ENCODE measurements around the gene DNAJB6.
A peak's percentile ranks its signal among the peaks of the same experiment; 100 is the strongest.

The DNAJB6 gene

DNA sequence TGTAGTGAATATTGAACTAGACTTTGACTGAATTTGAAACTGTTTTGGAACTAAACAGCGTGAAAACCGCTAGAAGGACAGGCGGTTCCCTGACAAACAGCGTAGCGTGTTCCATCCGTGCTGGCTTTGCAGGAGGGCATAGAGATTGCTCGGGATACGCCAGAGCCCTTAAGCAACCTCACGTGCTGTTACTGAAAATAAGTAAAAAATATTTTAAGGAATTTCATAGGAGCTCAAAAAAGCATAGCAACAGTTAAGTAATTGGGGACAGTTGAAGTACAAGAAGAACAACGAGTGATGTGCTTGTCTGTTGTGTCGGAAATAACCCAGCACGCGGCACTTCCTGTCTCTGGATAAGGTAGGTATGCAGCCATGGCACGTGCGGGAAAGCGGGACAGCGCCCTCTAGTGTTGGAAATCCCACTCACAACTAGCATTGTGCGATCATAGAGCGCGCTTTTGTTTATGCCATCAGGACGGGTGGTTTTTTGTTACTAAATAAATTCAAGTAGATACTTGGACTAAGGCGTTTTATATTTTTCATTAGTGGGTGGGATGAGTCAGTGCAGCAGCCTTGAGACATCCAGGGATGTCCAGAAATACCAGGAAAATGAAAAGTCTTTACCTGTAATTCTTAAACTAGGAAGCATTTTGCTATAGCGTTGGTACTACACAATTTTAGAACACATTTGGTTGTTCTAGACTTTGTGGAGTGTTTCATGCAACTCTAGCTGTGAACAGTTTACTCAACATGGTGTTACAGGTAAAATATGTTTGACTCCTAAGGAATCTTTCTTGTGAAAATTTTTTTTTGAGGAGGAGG, 50.4 kb downstream of the DNAJB6 start:
- CTCF ChIA-PET: interaction anchor here (0.6 to 2.2 kb wide), 17 partner anchors 9 to 241 kb away, joined by 3 to 7 read pairs (median 3); no protein-coding TSS in a partner anchor
- Mint-ChIP-seq H3K4me3 (no peak overlapping the region), H3K9me3 (no peaks in the 10 kb centered on the region), H3K27me3 (no peaks in the 10 kb centered on the region), H3K36me3 (peaks cover 60% of the 10 kb centered on the region), H3K4me1 (peaks cover 52% of the 10 kb centered on the region), H3K27ac (peak overlapping the region; percentile 60)
- DNase-seq: peak; percentile 93

DNA sequence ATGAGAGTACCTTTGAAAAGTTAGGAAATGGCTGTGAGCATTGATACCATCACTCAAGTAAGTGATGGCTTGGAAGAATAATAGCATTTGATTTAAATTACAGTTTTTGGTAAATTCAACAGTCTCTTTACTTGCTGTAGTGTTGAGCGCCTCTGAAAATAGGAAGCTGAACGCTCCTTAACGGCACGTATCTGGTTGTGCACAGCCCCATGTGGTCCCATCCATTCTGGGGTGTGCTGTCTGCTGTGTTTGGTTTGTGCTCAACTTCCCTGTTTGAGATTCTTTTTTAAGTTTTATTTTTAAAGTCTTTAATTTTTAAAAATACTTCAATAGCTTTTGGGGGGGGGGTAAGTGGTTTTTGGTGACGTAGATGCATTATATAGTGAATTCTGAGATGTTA, 51.5 kb downstream of the DNAJB6 start:
- no peak overlapping the region for H3K4me3 Mint-ChIP-seq
- no peaks in the 10 kb centered on the region for H3K27me3 Mint-ChIP-seq
- no peaks in the 10 kb centered on the region for H3K9me3 Mint-ChIP-seq
- CTCF ChIA-PET: interaction anchor here (0.8 to 2.2 kb wide), 6 partner anchors 9 to 418 kb away, joined by 3 to 7 read pairs (median 3); no protein-coding TSS in a partner anchor
- no peak for DNase-seq
- peaks cover 55% of the 10 kb centered on the region for H3K36me3 Mint-ChIP-seq
- H3K4me1 Mint-ChIP-seq: peaks cover 55% of the 10 kb centered on the region
- H3K27ac Mint-ChIP-seq: no peak overlapping the region

DNA sequence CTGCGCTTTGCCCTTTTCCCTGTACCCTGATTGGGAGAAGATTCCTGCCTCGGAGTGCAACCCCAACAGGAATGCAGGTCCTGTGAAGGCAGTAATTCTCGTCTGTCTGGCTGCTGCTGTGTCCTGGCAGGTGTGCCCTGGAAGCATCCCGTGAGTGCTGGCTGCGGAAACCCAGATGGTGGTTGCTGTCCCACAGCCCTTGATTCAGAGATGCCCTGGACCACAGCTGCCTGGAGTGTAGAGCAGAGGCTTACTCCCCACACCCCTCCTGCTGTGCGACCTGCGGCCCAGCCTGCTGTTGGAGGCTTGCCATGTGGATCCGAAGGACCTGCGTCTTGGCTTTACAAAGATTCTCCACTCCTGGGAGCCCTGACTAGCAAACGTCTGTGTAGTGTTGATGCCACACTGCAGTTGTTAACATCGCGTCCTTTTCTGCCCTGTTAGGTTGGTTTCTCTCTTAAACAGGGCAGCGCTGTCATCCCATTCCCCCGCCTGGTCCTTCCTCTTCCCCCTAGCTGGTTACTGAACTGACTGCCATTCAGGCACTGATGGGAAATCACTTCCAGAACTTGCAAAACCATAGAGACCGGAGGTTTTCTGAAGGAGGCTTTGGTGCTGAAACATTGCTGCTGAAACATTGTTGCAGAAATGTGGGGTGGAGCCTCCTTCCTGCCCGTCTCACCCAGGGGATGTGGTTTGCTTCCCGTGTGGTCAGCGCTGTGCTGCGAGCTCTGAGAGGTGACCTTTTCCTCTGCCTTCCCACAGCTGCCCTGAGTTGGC, 53.3 kb downstream of the DNAJB6 start:
- Mint-ChIP-seq H3K36me3 (peaks cover 44% of the 10 kb centered on the region), H3K27ac (peak overlapping the region; percentile 89), H3K9me3 (no peaks in the 10 kb centered on the region), H3K27me3 (no peaks in the 10 kb centered on the region), H3K4me1 (peaks cover 55% of the 10 kb centered on the region), H3K4me3 (peak overlapping the region; percentile 59)
- CTCF ChIA-PET: no interaction called here
- peak; percentile 68 for DNase-seq

DNA sequence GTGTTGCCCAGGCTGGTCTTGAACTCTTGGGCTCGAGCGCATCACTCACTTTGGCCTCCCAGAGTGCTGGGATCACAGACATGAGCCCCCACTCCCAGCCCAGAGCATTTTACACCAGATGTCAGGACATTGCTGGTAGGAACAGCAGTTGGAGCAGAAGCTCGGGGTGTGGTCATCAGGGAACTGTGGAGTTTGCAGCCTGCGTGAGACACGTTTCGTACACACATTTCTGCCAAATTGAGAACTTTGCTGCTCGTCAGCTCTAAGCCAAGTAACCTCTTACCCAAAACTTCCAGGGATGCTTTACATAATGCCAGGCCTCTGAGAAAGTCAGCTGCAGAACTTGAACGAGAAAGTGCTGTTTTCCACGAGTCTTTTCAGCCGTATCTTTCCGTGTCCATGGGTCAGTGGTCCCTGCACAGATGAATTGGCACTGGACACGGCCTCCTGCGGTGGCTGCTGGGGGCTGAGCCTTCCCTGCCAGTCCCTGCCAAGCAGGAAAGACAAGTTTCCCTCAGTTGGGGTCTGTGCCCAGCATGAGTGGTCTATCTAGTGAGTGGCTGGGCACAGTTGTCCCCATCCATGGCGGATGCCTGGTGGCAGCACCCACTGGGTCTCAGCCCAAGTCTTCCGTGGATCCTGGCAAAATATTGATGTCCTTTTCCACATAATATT, 54.4 kb downstream of the DNAJB6 start:
- Mint-ChIP-seq H3K9me3 (no peaks in the 10 kb centered on the region), H3K4me3 (no peak overlapping the region), H3K4me1 (peaks cover 54% of the 10 kb centered on the region), H3K36me3 (peaks cover 42% of the 10 kb centered on the region), H3K27me3 (no peaks in the 10 kb centered on the region), H3K27ac (peak overlapping the region; percentile 89)
- peak; percentile 15 for DNase-seq
- CTCF ChIA-PET: no interaction called here

DNA sequence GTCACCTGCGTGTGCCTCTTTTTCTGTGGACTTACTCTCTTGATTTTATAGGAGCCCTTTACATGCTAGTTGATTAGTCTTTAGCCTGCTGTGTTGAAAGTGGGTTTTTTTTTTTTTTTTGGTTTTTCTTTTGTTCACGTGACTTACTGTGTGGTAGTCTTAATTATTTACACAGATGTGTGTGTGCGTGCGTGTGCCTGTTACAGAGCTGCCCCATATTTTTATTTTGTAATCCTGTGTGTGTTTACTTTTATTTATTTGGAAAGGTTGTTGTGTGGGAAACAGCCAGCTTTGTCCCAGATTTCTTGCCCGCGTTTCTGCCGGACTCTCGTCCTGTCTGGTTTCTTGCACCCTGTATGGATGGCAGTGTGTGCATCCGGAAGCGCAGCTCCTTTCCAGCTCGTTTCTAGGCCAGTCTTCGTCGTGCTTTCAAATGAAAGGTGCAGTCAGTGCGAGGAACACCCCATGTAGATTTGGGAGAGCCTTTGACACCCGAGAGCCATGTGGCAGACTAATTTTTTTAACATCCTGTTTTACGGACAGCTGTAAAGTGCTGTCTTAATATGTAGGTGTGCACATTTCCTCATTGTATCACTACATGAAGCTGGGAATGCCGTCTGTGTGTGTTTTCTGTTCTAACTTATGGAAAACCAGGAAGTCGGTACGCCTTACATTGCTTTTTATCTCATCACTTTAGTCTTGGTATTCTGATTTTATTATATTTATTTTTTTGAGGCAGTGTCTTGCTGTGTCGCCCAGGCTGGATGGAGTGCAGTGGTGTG, 55.6 kb downstream of the DNAJB6 start:
- H3K4me1 Mint-ChIP-seq: peaks cover 44% of the 10 kb centered on the region
- peak overlapping the region; percentile 45 for H3K27ac Mint-ChIP-seq
- H3K9me3 Mint-ChIP-seq: no peaks in the 10 kb centered on the region
- no peaks in the 10 kb centered on the region for H3K27me3 Mint-ChIP-seq
- H3K4me3 Mint-ChIP-seq: no peak overlapping the region
- peaks cover 37% of the 10 kb centered on the region for H3K36me3 Mint-ChIP-seq
- CTCF ChIA-PET: interaction anchor here (0.9 kb wide), 1 partner anchor 54 kb away, joined by 3 read pairs; no protein-coding TSS in a partner anchor
- DNase-seq: peak; percentile 13

DNA sequence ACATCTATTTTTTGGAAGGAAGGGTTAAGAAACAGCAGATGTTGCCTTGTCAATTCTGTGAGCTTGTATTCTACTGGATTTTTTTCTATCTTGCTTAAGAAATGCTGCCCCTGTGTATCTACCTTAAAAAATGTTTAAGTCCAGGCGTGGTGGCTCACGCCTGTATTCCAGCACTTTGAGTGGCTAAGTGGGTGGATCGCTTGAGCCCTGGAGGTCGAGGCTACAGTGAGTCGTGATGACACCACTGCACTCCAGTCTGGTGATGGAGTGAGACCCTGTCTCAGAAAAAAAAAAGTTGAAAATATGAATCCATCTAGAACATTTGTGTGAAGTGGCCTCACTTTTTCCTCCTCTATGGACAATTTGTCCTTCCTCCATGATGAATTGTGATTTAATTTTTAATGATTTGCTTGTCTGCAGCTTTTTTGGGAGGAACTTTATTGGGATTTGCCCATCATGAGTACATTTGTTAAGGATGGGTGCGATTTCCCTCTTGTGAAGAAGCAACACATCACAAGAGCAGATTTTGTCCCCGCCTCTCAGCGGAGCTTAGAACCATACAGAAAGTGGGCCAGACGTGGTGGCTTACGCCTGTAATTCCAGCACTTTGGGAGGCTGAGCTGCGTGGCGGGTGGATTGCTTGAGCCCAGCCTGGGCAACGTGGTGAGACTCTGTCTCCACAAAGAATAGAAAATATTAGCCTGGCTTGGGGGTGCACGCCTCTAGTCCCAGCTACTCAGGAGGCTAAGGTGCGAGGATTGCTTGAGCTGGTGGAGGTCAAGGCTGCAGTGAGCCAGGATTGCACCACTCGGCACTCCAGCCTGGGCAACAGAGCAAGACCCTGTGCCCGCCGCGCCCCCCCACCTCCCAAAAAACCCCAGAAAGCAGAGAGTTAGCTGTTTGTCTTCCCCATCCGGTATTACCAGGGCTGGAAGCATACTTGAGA, 57.7 kb downstream of the DNAJB6 start:
- no peaks in the 10 kb centered on the region for H3K27me3 Mint-ChIP-seq
- no peak overlapping the region for H3K27ac Mint-ChIP-seq
- H3K36me3 Mint-ChIP-seq: peaks cover 36% of the 10 kb centered on the region
- H3K4me3 Mint-ChIP-seq: no peak overlapping the region
- CTCF ChIA-PET: interaction anchor here (1.3 kb wide), 1 partner anchor 10 kb away, joined by 3 read pairs; no protein-coding TSS in a partner anchor
- H3K9me3 Mint-ChIP-seq: no peaks in the 10 kb centered on the region
- DNase-seq: peak; percentile 11
- H3K4me1 Mint-ChIP-seq: peaks cover 35% of the 10 kb centered on the region

DNA sequence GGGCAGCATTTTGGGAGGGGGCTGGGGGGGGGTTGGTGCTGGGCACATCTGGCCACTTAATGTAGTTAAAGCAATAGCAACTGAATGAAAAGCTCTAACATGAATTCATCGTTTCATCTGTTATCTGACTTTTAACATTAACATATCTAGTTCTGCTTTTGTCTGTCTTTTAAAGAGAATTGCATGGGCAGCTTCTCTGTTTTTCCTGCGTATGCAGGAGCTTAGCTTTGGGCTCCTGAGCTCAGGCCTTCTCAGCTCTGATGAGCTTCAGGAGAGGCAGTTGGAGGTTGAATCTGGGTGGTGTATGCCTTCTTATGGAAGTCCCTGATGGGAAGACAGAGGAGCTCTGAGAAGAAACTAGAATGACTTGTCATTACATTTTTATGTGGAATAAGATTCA, 58.4 kb downstream of the DNAJB6 start:
- Mint-ChIP-seq H3K27me3 (no peaks in the 10 kb centered on the region), H3K4me1 (peaks cover 28% of the 10 kb centered on the region), H3K27ac (no peak overlapping the region), H3K36me3 (peaks cover 33% of the 10 kb centered on the region), H3K4me3 (no peak overlapping the region), H3K9me3 (no peaks in the 10 kb centered on the region)
- CTCF ChIA-PET: interaction anchor here (1.3 kb wide), 1 partner anchor 11 kb away, joined by 3 read pairs; no protein-coding TSS in a partner anchor
- DNase-seq: peak; percentile 5

DNA sequence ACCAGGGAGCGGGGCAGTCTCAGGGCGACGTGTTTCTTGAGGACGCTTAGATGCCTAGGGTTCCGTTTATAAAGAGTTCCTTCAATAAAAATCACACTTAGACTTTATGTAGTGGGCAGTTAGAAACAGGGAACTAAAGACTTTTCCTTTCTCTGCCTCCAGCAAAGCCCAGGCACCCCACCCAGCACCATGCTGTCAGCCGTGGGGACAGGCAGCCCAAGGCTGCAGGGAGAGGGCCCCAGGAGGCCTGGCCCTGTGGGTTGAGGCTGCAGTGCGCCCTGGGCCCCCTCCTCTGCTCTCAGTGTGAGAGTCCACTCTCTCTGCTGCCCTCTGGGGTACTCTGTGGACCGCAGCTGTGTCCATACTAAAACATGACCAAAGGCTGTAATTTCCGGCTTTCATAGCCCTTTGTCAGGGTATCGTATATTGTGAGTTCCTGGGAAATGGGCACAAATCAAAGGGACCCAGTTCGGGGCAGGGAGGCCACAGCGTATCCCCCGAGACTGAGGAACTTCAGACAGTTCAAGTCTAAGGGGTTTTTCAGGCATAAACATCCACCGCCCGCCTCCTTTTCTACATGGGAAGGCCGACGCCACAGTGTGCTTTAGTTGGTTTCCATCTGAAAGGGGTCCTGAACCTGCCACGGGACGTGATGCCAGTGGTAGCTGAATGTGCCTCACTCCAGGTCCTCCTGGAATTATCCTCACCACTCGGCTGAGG, 59.7 kb downstream of the DNAJB6 start:
- H3K27ac Mint-ChIP-seq: no peak overlapping the region
- H3K4me3 Mint-ChIP-seq: no peak overlapping the region
- H3K27me3 Mint-ChIP-seq: no peaks in the 10 kb centered on the region
- no peak for DNase-seq
- no peaks in the 10 kb centered on the region for H3K9me3 Mint-ChIP-seq
- H3K4me1 Mint-ChIP-seq: peaks cover 15% of the 10 kb centered on the region
- peaks cover 29% of the 10 kb centered on the region for H3K36me3 Mint-ChIP-seq
- CTCF ChIA-PET: interaction anchor here (0.7 to 2.0 kb wide), 3 partner anchors 9 to 1576 kb away, joined by 3 to 4 read pairs (median 4); no protein-coding TSS in a partner anchor

DNA sequence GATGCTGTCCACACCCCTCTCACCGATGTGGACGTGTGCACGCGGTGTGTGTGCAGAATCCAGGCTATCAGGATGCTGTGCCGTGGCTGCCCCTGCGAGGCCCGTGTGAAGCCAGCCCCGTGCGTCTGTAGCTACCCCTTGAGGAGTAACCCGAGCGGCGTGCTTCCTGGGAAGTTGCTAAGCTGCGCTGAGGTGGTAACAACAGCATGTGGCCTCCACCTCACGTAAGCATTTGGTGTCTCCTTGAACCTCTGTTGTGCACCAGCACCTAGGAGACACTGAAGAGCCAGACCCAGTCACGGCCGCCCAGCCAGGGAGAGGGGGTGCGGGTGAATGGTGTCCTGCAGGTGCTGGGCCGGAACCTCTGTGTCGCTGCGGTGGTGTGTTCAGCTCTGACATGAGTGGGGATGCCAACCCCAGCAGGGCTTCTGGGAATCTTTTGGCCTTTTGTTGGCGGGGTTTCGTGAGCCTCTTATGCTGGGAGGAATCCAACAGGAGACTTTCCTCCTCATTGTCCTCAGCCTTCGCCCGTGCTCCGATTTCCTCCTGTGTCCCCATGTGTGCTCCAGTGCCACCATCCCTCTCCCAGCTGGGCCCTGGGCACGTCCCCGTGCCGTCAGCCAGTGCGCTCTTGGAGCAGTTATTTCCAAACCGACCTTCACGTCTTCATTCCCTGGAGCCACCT, 60.4 kb downstream of the DNAJB6 start:
- H3K27ac Mint-ChIP-seq: no peak overlapping the region
- CTCF ChIA-PET: interaction anchor here (0.7 to 2.0 kb wide), 3 partner anchors 9 to 10 kb away, joined by 3 to 4 read pairs (median 4); no protein-coding TSS in a partner anchor
- no peaks in the 10 kb centered on the region for H3K9me3 Mint-ChIP-seq
- no peaks in the 10 kb centered on the region for H3K27me3 Mint-ChIP-seq
- peaks cover 23% of the 10 kb centered on the region for H3K36me3 Mint-ChIP-seq
- H3K4me3 Mint-ChIP-seq: no peak overlapping the region
- no peak for DNase-seq
- H3K4me1 Mint-ChIP-seq: peaks cover 8% of the 10 kb centered on the region

DNA sequence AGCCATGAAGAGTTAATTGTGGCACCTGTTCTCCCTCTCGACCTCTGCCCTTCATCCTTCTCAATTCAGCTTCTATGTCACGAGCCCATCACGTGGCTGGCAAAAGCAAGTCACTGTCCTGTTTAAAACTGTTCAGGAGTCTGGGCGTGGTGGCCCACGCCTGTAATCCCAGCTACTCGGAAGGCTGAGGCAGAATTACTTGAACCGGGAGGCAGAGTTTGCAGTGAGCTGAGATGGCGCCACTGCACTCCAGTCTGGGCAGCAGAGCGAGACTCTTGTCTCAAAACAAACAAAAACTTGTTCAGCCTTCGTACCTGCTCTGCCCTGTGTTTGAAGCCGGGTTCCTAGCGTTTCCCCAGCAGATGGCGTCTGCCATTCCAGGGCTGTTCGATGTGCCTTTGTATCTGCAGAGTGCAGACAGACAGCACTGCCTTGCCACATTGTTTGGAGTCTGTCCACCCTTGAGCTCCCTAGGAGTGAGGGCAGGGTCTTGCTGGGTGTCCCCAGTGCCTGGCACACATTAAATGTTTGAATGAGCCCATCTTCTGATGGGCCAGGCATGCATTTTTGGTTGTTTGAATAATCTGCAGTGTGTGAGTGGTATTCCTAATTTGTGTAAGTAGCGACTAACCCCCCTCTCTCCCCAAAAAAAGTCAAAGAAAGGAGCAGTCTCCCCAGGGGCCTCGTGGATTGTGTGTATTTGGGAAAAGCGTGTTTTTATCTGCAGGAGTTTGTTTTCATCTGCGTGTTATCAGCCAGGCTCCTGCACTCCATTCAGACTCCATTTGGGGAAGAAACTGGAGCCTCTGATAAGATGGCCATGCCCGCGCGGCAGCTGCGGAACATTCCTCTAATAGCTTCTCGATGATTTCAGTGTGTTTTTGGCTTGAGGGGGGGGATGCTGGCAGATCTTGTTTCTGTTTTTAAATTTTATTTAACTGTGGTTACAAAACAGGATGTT, 61.2 kb downstream of the DNAJB6 start:
- Mint-ChIP-seq H3K27ac (no peak overlapping the region), H3K4me1 (peaks cover 5% of the 10 kb centered on the region), H3K27me3 (no peaks in the 10 kb centered on the region), H3K9me3 (no peaks in the 10 kb centered on the region), H3K36me3 (peaks cover 17% of the 10 kb centered on the region), H3K4me3 (no peak overlapping the region)
- DNase-seq: peak; percentile 55
- CTCF ChIA-PET: interaction anchor here (0.6 to 2.0 kb wide), 4 partner anchors 8 to 11 kb away, joined by 3 to 4 read pairs (median 4); no protein-coding TSS in a partner anchor
